Endothelial cell of umbilical vein (primary cell): Measurements from ENCODE around the gene DSCAML1. TPM values are rescaled to one million over a fixed set of nuclear protein-coding genes. Genes with fewer than 3 reads are reported as not detected.

Experiments used
- BruUV-seq: library from RNA; stranded (reverse); fragments of 400-500 nt; replicated peaks from 2 replicates; lab custom pipeline; 2021; lab: Mats Ljungman, UMichigan
- CTCF ChIA-PET: fragments of 300-600, 350-600 bp; sonication (Branson Sonifier 250); formaldehyde crosslinking; loops from one replicate; lab custom pipeline; 2021; ENCODE audit warnings: antibody characterized with exemption, inconsistent platforms; lab: Charles Lee
- POLR2A ChIA-PET: fragments of 300-600, 350-600 bp; sonication (Branson Sonifier 250); formaldehyde crosslinking; loops from one replicate; lab custom pipeline; 2021; ENCODE audit warnings: antibody characterized with exemption, inconsistent platforms; lab: Charles Lee
- DNase-seq: peaks from one replicate; pipeline ENCODE4 v3.0.0-alpha.2; 2011; ENCODE audit warnings: low read depth, low spot score
- FAIRE-seq: peaks from 2 replicates; lab custom pipeline; 2011; peaks lifted over from hg19 to GRCh38; lab: Jason Lieb, UNC
- H2AFZ ChIP-seq: 2 replicates; pipeline ENCODE4 v1.6.0; 2012; ENCODE audit warnings: low read depth, low read length, control low read depth, inconsistent platforms
- H3K27ac ChIP-seq: 2 replicates; pipeline ENCODE4 v1.5.1; 2011; ENCODE audit warnings: low read depth, mild to moderate bottlenecking, control low read depth, low read length, moderate library complexity; ENCODE audit not compliant: insufficient read depth
- H3K27me3 ChIP-seq, 2 experiments: 2 replicates each; pipeline versions ENCODE4 v1.6.0 to v1.6.1; 2011; ENCODE audit warnings: low read length in 2 of 2, mixed read lengths in 1 of 2; ENCODE audit not compliant: control insufficient read depth in 2 of 2, insufficient read depth in 2 of 2
- H3K36me3 ChIP-seq, 2 experiments: 2 replicates in 1 of 2; 3 replicates in 1 of 2; pipeline ENCODE4 v1.5.1; 2011; ENCODE audit warnings: low read length in 2 of 2, mild to moderate bottlenecking in 1 of 2, moderate library complexity in 1 of 2; ENCODE audit not compliant: control insufficient read depth in 2 of 2, insufficient read depth in 2 of 2; ENCODE audit errors: extremely low read depth in 1 of 2
- H3K4me1 ChIP-seq: 3 replicates; pipeline ENCODE4 v1.5.1; 2011; ENCODE audit warnings: mild to moderate bottlenecking, low read length; ENCODE audit not compliant: control insufficient read depth, insufficient read depth; ENCODE audit errors: extremely low read depth
- H3K4me2 ChIP-seq: 2 replicates; pipeline ENCODE4 v1.6.1; 2011; ENCODE audit warnings: low read length, control low read depth, mixed read lengths; ENCODE audit not compliant: insufficient read depth
- H3K4me3 ChIP-seq, 3 experiments: fragments of 200-600 bp in 1 of 3; sonication (generic), shearing (Covaris generic) in 1 of 3; replicated peaks in 1 of 3; 2 replicates each; pipeline ENCODE4 v1.5.1; 2011 to 2016; ENCODE audit warnings: control low read depth in 3 of 3, low read length in 3 of 3, mild to moderate bottlenecking in 2 of 3, inconsistent platforms in 1 of 3, low read depth in 1 of 3, moderate library complexity in 1 of 3; ENCODE audit not compliant: insufficient read depth in 1 of 3
- H3K79me2 ChIP-seq: 2 replicates; pipeline ENCODE4 v1.6.0; 2012; ENCODE audit warnings: low read length, inconsistent platforms; ENCODE audit not compliant: control insufficient read depth, insufficient read depth
- H3K9ac ChIP-seq: replicated peaks from 2 replicates; pipeline ENCODE3; 2011; ENCODE audit warnings: low read length, control low read depth; ENCODE audit not compliant: insufficient read depth; ENCODE audit errors: extremely low read depth
- H3K9me1 ChIP-seq: replicated peaks from 3 replicates; pipeline ENCODE4 v1.6.0; 2011; ENCODE audit warnings: mild to moderate bottlenecking, low read length; ENCODE audit not compliant: control insufficient read depth, insufficient read depth; ENCODE audit errors: extremely low read depth
- H3K9me3 ChIP-seq: replicated peaks from 2 replicates; pipeline ENCODE4 v1.5.1; 2012; ENCODE audit warnings: low read length, inconsistent platforms; ENCODE audit not compliant: control insufficient read depth, insufficient read depth
- H4K20me1 ChIP-seq: replicated peaks from 2 replicates; pipeline ENCODE3; 2011; ENCODE audit warnings: mild to moderate bottlenecking, low read length; ENCODE audit not compliant: control insufficient read depth, insufficient read depth; ENCODE audit errors: extremely low read depth
- CTCF ChIP-seq, 2 donors: IDR thresholded peaks; 1 replicate in 1 of 2; 2 replicates in 1 of 2; pipeline ENCODE4 v1.5.1; 2011; ENCODE audit warnings: low read length in 2 of 2, mild to moderate bottlenecking in 2 of 2, moderate library complexity in 2 of 2, control low read depth in 1 of 2, inconsistent platforms in 1 of 2, low read depth in 1 of 2; ENCODE audit not compliant: insufficient read depth in 1 of 2; ENCODE audit errors: extremely low read depth in 1 of 2
- EZH2 ChIP-seq: IDR thresholded peaks from 2 replicates; pipeline ENCODE4 v1.6.1; 2012; ENCODE audit warnings: borderline replicate concordance, low read depth, mild to moderate bottlenecking, moderate library complexity, low read length, inconsistent platforms; ENCODE audit not compliant: severe bottlenecking
- GATA2 ChIP-seq: IDR thresholded peaks from 2 replicates; pipeline ENCODE4 v1.7.0; 2011; ENCODE audit warnings: low read depth, mild to moderate bottlenecking, moderate library complexity, mixed read lengths, low read length; ENCODE audit not compliant: insufficient read length, insufficient read depth
- JUN ChIP-seq: IDR thresholded peaks from 2 replicates; pipeline ENCODE4 v1.6.1; 2011; ENCODE audit warnings: borderline replicate concordance, low read depth; ENCODE audit not compliant: insufficient read length, insufficient read depth
- MAX ChIP-seq: IDR thresholded peaks from 2 replicates; pipeline ENCODE4 v1.6.1; 2011; ENCODE audit not compliant: insufficient read depth, insufficient read length
- MYC ChIP-seq: IDR thresholded peaks from one replicate; pipeline ENCODE4 v1.6.1; 2011; ENCODE audit warnings: mild to moderate bottlenecking, low read depth, low read length
- POLR2A ChIP-seq: IDR thresholded peaks from 2 replicates; pipeline ENCODE4 v1.6.1; 2012; ENCODE audit warnings: low read depth, mild to moderate bottlenecking, control low read depth, low read length
- POLR2AphosphoS5 ChIP-seq: IDR thresholded peaks from 2 replicates; pipeline ENCODE4 v1.6.1; 2012; ENCODE audit warnings: low read depth, mild to moderate bottlenecking, control low read depth, low read length, moderate library complexity; ENCODE audit not compliant: insufficient read depth
- dilution Hi-C: fragments of 300-500 bp; cut with MboI; formaldehyde crosslinking; loops from one replicate; pipeline ENCODE4 v1.15.0; 2019; ENCODE audit warnings: low sequenced_read_pairs; ENCODE audit not compliant: extremely low pct_ligation_motif_present
- intact Hi-C: fragments of 100-400 bp; cut with micrococcal nuclease; formaldehyde crosslinking; loops from one replicate; pipeline ENCODE4 v1.10.0; 2022
- polyA plus RNA-seq, 4 experiments: library from polyadenylated mRNA; depleted of rRNA in 3 of 4; stranded (reverse) in 3 of 4; unstranded in 1 of 4; fragments of >200 nt; gene quantifications; 2 replicates each; pipeline versions ENCODE4 v1.2.1 to v1.2.3, GENCODE V29; 2011 to 2012; ENCODE audit warnings: missing spikeins in 1 of 4
- total RNA-seq: library from RNA; stranded (reverse); gene quantifications from 2 replicates; pipeline ENCODE4 v1.2.3, GENCODE V29; 2021

The DSCAML1 gene
- total and polyA plus RNA-seq, 2 donors (not counting 3 experiments of a cell fraction or from before 2014, with no cell fraction given), result not detected

- FAIRE-seq (no peak), DNase-seq (no peak)
- H3K27me3 ChIP-seq, result no peaks in the 10 kb centered on the region
- intact Hi-C loops (no loop called here), dilution Hi-C loops (no loop called here)
- CTCF ChIA-PET, result interaction anchor here (1.4 kb wide), 1 partner anchor 10 kb away, joined by 4 read pairs; no protein-coding TSS in a partner anchor
- no peaks in the 10 kb centered on the region for H3K79me2 ChIP-seq
- no peak overlapping the region for H3K9ac ChIP-seq
- no peaks in the 10 kb centered on the region for H3K4me1 ChIP-seq
- H3K27ac ChIP-seq, result no peak overlapping the region
- no peaks in the 10 kb centered on the region for H3K9me3 ChIP-seq
- H3K36me3 ChIP-seq, result no peaks in the 10 kb centered on the region
- H3K4me2 ChIP-seq, result no peak overlapping the region
- POLR2A ChIA-PET, result no interaction called here
- H3K9me1 ChIP-seq, result no peaks in the 10 kb centered on the region
- no peak overlapping the region for H2AFZ ChIP-seq
- no peaks in the 10 kb centered on the region for H4K20me1 ChIP-seq
- no TSS peak for BruUV-seq
- no peak overlapping the region for H3K4me3 ChIP-seq
- TF ChIP-seq POLR2A, result no peak
- no peak for TF ChIP-seq JUN
- no peak for TF ChIP-seq CTCF (IDR thresholded peaks at IDR 0.05; ENCODE audit: extremely low read depth in 1 of 2, insufficient read depth in 1 of 2, low read depth in 1 of 2, low read length in 2 of 2)
- no peak for TF ChIP-seq EZH2
- no peak for TF ChIP-seq POLR2AphosphoS5
- TF ChIP-seq MAX, result no peak
- TF ChIP-seq MYC, result no peak
- no peak for TF ChIP-seq GATA2
These were observed 186.1 kb downstream of the DSCAML1 start for GRCh38 chr11:117610901-117611300.
